ENCODE data around the gene ENG. TPM values are rescaled to one million over a fixed set of nuclear protein-coding genes. Genes with fewer than 3 reads are reported as not detected.

ENG gene
- total RNA-seq, 1 experiment from 2014 or later = 0.76 TPM

GRCh38 chr9:127872369-127873222 is 18.1 kb upstream of the ENG start:
- H3K4me2 ChIP-seq (ENCODE audit: low read length) = no peak overlapping the region
- no TSS peak for BruUV-seq (replicated peaks)
- H3K27me3 ChIP-seq (ENCODE audit: insufficient read depth, low read length) = no peaks in the 10 kb centered on the region
- H3K79me2 ChIP-seq (ENCODE audit: insufficient read depth, low read length) = no peaks in the 10 kb centered on the region; the same call in 1 of the 2 replicates
- RAD21 ChIA-PET (ENCODE audit: low non-redundant PET in 1 of 2, low total read pairs in 2 of 2, uncharacterized antibody in 2 of 2, unreplicated experiment in 2 of 2) = no interaction called here
- H3K4me1 ChIP-seq (ENCODE audit: control insufficient read depth in 1 of 2, insufficient read depth in 2 of 2, low read length in 2 of 2) = peaks cover 12 to 44% of the 10 kb centered on the region in 2 experiments
- no peaks in the 10 kb centered on the region for H4K20me1 ChIP-seq (ENCODE audit: insufficient read depth)
- POLR2A ChIA-PET = no interaction called here
- H3K27ac ChIP-seq (ENCODE audit: low read depth, low read length) = no peak overlapping the region
- intact Hi-C loops (cut with micrococcal nuclease) = no loop called here
- H3K9ac ChIP-seq (ENCODE audit: low read length) = no peak overlapping the region
- no peak overlapping the region for H3K4me3 ChIP-seq (replicated peaks in 1 of 2; ENCODE audit: low read depth in 1 of 2, low read length in 2 of 2)
- TF ChIP-seq ZNF274 (IDR thresholded peaks at IDR 0.05; ENCODE audit: low read depth, low read length) = no peak
- no peak for TF ChIP-seq EZH2 (IDR thresholded peaks at IDR 0.05)
- TF ChIP-seq FOSL1 (IDR thresholded peaks at IDR 0.05; ENCODE audit: low read depth) = no peak
- TF ChIP-seq ZBTB33 (IDR thresholded peaks at IDR 0.05; ENCODE audit: extremely low read depth, insufficient replicate concordance, low read length) = no peak
- TF ChIP-seq POLR2AphosphoS5 (IDR thresholded peaks at IDR 0.05; ENCODE audit: low read depth, low read length) = no peak
- no peak for TF ChIP-seq REST (IDR thresholded peaks at IDR 0.05; ENCODE audit: low read depth)
- TF ChIP-seq CEBPB (IDR thresholded peaks at IDR 0.05; ENCODE audit: low read depth) = no peak
- no peak for TF ChIP-seq SIN3A (IDR thresholded peaks at IDR 0.05; ENCODE audit: low read depth)
- TF ChIP-seq ELF1 (IDR thresholded peaks at IDR 0.05; ENCODE audit: borderline replicate concordance, low read depth) = no peak
- TF ChIP-seq CBX3 (IDR thresholded peaks at IDR 0.05; ENCODE audit: low read depth) = no peak
- no peak for TF ChIP-seq EGR1 (IDR thresholded peaks at IDR 0.05; ENCODE audit: low read depth)
- no peak for TF ChIP-seq CTCF (IDR thresholded peaks at IDR 0.05 in 2 of 3, conservative IDR thresholded peaks at IDR 0.05 in 1 of 3; ENCODE audit: borderline replicate concordance in 1 of 3, insufficient read depth in 1 of 3, low read depth in 2 of 3, low read length in 2 of 3)
- no peak for TF ChIP-seq EZH2phosphoT487 (IDR thresholded peaks at IDR 0.05; ENCODE audit: borderline replicate concordance)
- no peak for TF ChIP-seq TCF7L2 (IDR thresholded peaks at IDR 0.05; ENCODE audit: borderline replicate concordance, extremely low read depth, insufficient read depth, insufficient read length)
- no peak for TF ChIP-seq MAX (IDR thresholded peaks at IDR 0.05)
- no peak for TF ChIP-seq JUND (IDR thresholded peaks at IDR 0.05)
- H3K9me3 ChIP-seq (ENCODE audit: control insufficient read depth in 1 of 2, insufficient read depth in 1 of 2, low read depth in 1 of 2, low read length in 2 of 2) = no peaks in the 10 kb centered on the region
- no peak for DNase-seq (ENCODE audit: low read depth, low spot score)
- H2AFZ ChIP-seq (ENCODE audit: low read depth, low read length, poor library complexity, severe bottlenecking) = no peak overlapping the region
- CTCF ChIA-PET = interaction anchor here (1.7 kb wide), 1 partner anchor 49 kb away, joined by 6 read pairs; no protein-coding TSS in a partner anchor
- ATAC-seq = no peak
- no peaks in the 10 kb centered on the region for H3K9me2 ChIP-seq (ENCODE audit: insufficient read depth)
- H3K36me3 ChIP-seq (ENCODE audit: control insufficient read depth in 1 of 2, insufficient read depth in 2 of 2, low read length in 2 of 2) = no peaks in the 10 kb centered on the region
